ENCODE data around the gene DNER. TPM values are rescaled to one million over a fixed set of nuclear protein-coding genes. Genes with fewer than 3 reads are reported as not detected.
A peak's percentile ranks its signal among the peaks of the same experiment; 100 is the strongest.

Gene DNER
- total and polyA plus RNA-seq, 2 of the 13 experiments (the other 11 are each of a cell fraction or from before 2014, with no cell fraction given) = not detected

DNA sequence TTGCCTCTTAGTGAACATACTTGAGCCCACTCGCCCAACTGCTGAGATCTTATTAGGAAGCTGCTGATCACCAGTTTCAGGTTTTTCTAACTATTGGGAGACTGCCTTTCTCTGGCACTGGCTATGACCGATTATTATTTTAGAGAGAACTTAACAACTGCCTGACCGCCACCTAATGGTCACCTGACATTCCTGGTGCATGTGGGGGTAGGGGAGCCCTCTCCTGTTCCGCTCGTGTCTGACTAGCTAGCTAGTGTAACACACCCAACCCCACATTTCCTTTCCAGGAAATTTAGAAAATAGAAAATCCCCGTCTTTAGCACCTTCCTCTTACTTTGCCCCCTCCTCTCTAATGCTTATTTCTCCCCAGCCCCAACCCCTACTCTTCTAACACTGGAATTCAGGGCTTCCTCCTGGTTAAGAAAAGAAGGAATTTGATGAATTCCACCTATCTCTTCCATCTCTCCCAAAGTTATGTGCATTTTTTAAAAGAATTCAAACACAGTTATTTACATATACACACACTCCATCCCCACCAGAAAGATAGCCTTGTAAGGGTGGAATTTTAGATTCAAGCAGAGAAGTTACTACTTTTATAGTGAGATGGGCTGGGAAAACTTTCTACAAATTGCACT is 19.4 kb upstream of the DNER start:
- no peaks in the 10 kb centered on the region for H3K36me3 ChIP-seq (replicated peaks in 1 of 2; ENCODE audit: control insufficient read depth in 1 of 2, insufficient read depth in 2 of 2, low read length in 2 of 2)
- no peak overlapping the region for H2AFZ ChIP-seq (ENCODE audit: low read length)
- CTCF ChIA-PET (ENCODE audit: low intra/inter-chr PET ratio, low total read pairs) = no interaction called here
- DNase-seq (ENCODE audit: low spot score) (no peak), ATAC-seq (peak; percentile 71), FAIRE-seq (no peak)
- no peak overlapping the region for H3K9ac ChIP-seq (ENCODE audit: insufficient read depth, low read depth, low read length)
- H3K4me1 ChIP-seq (ENCODE audit: insufficient read depth, low read length) = no peaks in the 10 kb centered on the region
- in situ Hi-C loops (cut with HindIII; ENCODE audit: extremely low pct_ligation_motif_present, low pct_unique_long_range_greater_than_20kb) (no loop called here), intact Hi-C loops (cut with micrococcal nuclease; ENCODE audit: unreplicated experiment) (no loop called here)
- H4K20me1 ChIP-seq (ENCODE audit: insufficient read depth, low read length) = no peaks in the 10 kb centered on the region
- no TSS peak for BruUV-seq (replicated peaks)
- no peak overlapping the region for H3K4me3 ChIP-seq (replicated peaks in 1 of 3; ENCODE audit: insufficient read depth in 1 of 3, low read depth in 2 of 3, low read length in 3 of 3)
- TF ChIP-seq, protein P1, sequence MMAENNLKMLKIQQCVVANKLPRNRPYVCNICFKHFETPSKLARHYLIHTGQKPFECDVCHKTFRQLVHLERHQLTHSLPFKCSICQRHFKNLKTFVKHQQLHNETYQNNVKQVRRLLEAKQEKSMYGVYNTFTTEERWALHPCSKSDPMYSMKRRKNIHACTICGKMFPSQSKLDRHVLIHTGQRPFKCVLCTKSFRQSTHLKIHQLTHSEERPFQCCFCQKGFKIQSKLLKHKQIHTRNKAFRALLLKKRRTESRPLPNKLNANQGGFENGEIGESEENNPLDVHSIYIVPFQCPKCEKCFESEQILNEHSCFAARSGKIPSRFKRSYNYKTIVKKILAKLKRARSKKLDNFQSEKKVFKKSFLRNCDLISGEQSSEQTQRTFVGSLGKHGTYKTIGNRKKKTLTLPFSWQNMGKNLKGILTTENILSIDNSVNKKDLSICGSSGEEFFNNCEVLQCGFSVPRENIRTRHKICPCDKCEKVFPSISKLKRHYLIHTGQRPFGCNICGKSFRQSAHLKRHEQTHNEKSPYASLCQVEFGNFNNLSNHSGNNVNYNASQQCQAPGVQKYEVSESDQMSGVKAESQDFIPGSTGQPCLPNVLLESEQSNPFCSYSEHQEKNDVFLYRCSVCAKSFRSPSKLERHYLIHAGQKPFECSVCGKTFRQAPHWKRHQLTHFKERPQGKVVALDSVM (CRISPR knock-in tag; IDR thresholded peaks at IDR 0.05) = no peak
- TF ChIP-seq, protein P2, sequence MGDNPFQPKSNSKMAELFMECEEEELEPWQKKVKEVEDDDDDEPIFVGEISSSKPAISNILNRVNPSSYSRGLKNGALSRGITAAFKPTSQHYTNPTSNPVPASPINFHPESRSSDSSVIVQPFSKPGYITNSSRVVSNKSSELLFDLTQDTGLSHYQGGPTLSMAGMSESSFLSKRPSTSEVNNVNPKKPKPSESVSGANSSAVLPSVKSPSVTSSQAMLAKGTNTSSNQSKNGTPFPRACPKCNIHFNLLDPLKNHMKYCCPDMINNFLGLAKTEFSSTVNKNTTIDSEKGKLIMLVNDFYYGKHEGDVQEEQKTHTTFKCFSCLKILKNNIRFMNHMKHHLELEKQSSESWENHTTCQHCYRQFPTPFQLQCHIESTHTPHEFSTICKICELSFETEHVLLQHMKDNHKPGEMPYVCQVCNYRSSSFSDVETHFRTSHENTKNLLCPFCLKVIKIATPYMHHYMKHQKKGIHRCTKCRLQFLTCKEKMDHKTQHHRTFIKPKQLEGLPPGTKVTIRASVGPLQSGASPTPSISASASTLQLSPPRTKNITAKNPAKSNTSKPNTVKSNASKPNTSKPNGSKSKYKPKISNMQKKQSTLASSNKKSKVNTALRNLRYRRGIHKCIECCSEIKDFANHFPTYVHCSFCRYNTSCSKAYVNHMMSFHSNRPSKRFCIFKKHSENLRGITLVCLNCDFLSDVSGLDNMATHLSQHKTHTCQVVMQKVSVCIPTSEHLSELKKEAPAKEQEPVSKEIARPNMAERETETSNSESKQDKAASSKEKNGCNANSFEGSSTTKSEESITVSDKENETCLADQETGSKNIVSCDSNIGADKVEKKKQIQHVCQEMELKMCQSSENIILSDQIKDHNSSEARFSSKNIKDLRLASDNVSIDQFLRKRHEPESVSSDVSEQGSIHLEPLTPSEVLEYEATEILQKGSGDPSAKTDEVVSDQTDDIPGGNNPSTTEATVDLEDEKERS (CRISPR knock-in tag; IDR thresholded peaks at IDR 0.05) = no peak
- TF ChIP-seq ISL2 (CRISPR knock-in tag; IDR thresholded peaks at IDR 0.05) = no peak
- TF ChIP-seq, protein P3, sequence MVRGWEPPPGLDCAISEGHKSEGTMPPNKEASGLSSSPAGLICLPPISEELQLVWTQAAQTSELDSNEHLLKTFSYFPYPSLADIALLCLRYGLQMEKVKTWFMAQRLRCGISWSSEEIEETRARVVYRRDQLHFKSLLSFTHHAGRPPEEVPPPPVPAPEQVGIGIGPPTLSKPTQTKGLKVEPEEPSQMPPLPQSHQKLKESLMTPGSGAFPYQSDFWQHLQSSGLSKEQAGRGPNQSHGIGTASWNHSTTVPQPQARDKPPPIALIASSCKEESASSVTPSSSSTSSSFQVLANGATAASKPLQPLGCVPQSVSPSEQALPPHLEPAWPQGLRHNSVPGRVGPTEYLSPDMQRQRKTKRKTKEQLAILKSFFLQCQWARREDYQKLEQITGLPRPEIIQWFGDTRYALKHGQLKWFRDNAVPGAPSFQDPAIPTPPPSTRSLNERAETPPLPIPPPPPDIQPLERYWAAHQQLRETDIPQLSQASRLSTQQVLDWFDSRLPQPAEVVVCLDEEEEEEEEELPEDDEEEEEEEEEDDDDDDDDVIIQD (CRISPR knock-in tag; IDR thresholded peaks at IDR 0.05; ENCODE audit: low read depth) = no peak
- TF ChIP-seq, protein P4, sequence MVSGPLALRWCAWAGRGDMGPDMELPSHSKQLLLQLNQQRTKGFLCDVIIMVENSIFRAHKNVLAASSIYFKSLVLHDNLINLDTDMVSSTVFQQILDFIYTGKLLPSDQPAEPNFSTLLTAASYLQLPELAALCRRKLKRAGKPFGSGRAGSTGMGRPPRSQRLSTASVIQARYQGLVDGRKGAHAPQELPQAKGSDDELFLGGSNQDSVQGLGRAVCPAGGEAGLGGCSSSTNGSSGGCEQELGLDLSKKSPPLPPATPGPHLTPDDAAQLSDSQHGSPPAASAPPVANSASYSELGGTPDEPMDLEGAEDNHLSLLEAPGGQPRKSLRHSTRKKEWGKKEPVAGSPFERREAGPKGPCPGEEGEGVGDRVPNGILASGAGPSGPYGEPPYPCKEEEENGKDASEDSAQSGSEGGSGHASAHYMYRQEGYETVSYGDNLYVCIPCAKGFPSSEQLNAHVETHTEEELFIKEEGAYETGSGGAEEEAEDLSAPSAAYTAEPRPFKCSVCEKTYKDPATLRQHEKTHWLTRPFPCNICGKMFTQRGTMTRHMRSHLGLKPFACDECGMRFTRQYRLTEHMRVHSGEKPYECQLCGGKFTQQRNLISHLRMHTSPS (CRISPR knock-in tag; IDR thresholded peaks at IDR 0.05; ENCODE audit: low read depth) = no peak
- TF ChIP-seq ZNF777 (CRISPR knock-in tag; IDR thresholded peaks at IDR 0.05) = no peak
- no peak for TF ChIP-seq ZNF724P (CRISPR knock-in tag; IDR thresholded peaks at IDR 0.05; ENCODE audit: borderline replicate concordance)
- no peak for TF ChIP-seq ZNF788 (CRISPR knock-in tag; IDR thresholded peaks at IDR 0.05; ENCODE audit: borderline replicate concordance)
- no peak for TF ChIP-seq KLF12 (CRISPR knock-in tag; IDR thresholded peaks at IDR 0.05; ENCODE audit: borderline replicate concordance)
- peaks cover 11% of the 10 kb centered on the region for H3K9me3 ChIP-seq (ENCODE audit: low read length)
- H3K79me2 ChIP-seq (ENCODE audit: insufficient read depth, low read length) = no peaks in the 10 kb centered on the region
- 34% methylated on average over 6 of the region's 6 CpGs for WGBS (ENCODE audit: low lambda C conversion rate)
- POLR2A ChIA-PET = no interaction called here
- peaks cover 0 to 17% of the 10 kb centered on the region in 2 experiments; a peak in 2 of 5 replicates for H3K27me3 ChIP-seq (ENCODE audit: control insufficient read depth in 1 of 2, insufficient read depth in 2 of 2, low read length in 2 of 2)
- no peak overlapping the region for H3K27ac ChIP-seq (ENCODE audit: extremely low read length, insufficient read depth, low read length)
- H3K4me2 ChIP-seq (ENCODE audit: low read depth, low read length) = no peak overlapping the region

Measured in HepG2 (cell line).